GM21526 (cell line): Measurements from ENCODE around the gene NLRP6.

Experiments
- ATAC-seq: cut with Tn5 transposase; IDR thresholded peaks from one replicate; pipeline ENCODE4 v1.9.1; 2021; ENCODE audit warnings: moderate library complexity; ENCODE audit not compliant: unreplicated experiment, low FRiP score

The NLRP6 gene

GRCh38 chr11:255176-255575 lies 23.0 kb upstream of the NLRP6 start:
- ATAC-seq = no peak

- ATAC-seq = no peak
Observed at GRCh38 chr11:255816-256215, 22.4 kb upstream of the NLRP6 start.

GRCh38 chr11:256952-257737 lies 21.1 kb upstream of the NLRP6 start:
- no peak for ATAC-seq

GRCh38 chr11:257766-258493 lies 20.3 kb upstream of the NLRP6 start:
- no peak for ATAC-seq

- ATAC-seq = no peak
Observed at GRCh38 chr11:259413-259812, 18.8 kb upstream of the NLRP6 start.

- ATAC-seq = no peak
Observed at GRCh38 chr11:261624-262023, 16.6 kb upstream of the NLRP6 start.

GRCh38 chr11:266676-267439 lies 11.3 kb upstream of the NLRP6 start:
- no peak for ATAC-seq

GRCh38 chr11:267491-267994 lies 10.7 kb upstream of the NLRP6 start:
- no peak for ATAC-seq

- ATAC-seq = peak; percentile 42
Observed at GRCh38 chr11:268716-269145, 9.5 kb upstream of the NLRP6 start.

- peak; percentile 60 for ATAC-seq
Observed at GRCh38 chr11:269146-269890, 8.9 kb upstream of the NLRP6 start.

- ATAC-seq = no peak
Observed at GRCh38 chr11:270451-271318, 7.5 kb upstream of the NLRP6 start.

GRCh38 chr11:271319-271715 lies 6.9 kb upstream of the NLRP6 start:
- no peak for ATAC-seq

GRCh38 chr11:272195-272930 lies 5.8 kb upstream of the NLRP6 start:
- no peak for ATAC-seq

- no peak for ATAC-seq
Observed at GRCh38 chr11:272931-273198, 5.3 kb upstream of the NLRP6 start.

- ATAC-seq = no peak
Observed at GRCh38 chr11:276219-276618, 2.0 kb upstream of the NLRP6 start.

GRCh38 chr11:279040-279965 lies 1.1 kb downstream of the NLRP6 start:
- ATAC-seq = no peak

GRCh38 chr11:279966-280705 lies 1.9 kb downstream of the NLRP6 start:
- ATAC-seq = no peak
